Stimulated activated naive CD8-positive, alpha-beta T cell treated with anti-CD3 and anti-CD28 coated beads, Interleukin-15, amount 100 ng/mL, for 72 hours (primary cell): ENCODE data around the gene KCNJ1.

Source experiments
- ATAC-seq: fragments of 150-1000 bp; cut with Tn5 transposase; 2 replicates; pipeline ENCODE4 v1.10.0; 2021; ENCODE audit warnings: mild to moderate bottlenecking, moderate library complexity
- DNase-seq, 2 donors: peaks; one replicate each; pipeline ENCODE4 v3.0.0; 2021 to 2022
- H3K27ac Mint-ChIP-seq, 2 donors: one replicate each; pipeline ENCODE4 v1.8.0; 2022; ENCODE audit warnings: mild to moderate bottlenecking in 2 of 2, mixed read lengths in 2 of 2, moderate library complexity in 2 of 2
- H3K27me3 Mint-ChIP-seq: one replicate; pipeline ENCODE4 v1.8.0; 2022; ENCODE audit warnings: mixed read lengths
- H3K4me1 Mint-ChIP-seq: one replicate; pipeline ENCODE4 v1.8.0; 2022; ENCODE audit warnings: mild to moderate bottlenecking, mixed read lengths
- H3K4me3 Mint-ChIP-seq, 2 donors: one replicate each; pipeline ENCODE4 v1.8.0; 2022; ENCODE audit warnings: mild to moderate bottlenecking in 2 of 2, mixed read lengths in 2 of 2, moderate library complexity in 1 of 2
- H3K9me3 Mint-ChIP-seq, 2 donors: one replicate each; pipeline ENCODE4 v1.8.0; 2022; ENCODE audit warnings: mixed read lengths in 2 of 2

The KCNJ1 gene

GRCh38 chr11:128806506-128807261 lies 60.4 kb downstream of the KCNJ1 start:
- Mint-ChIP-seq H3K4me1 (peaks cover 67% of the 10 kb centered on the region), H3K27me3 (no peaks in the 10 kb centered on the region), H3K9me3 (no peaks in the 10 kb centered on the region), H3K4me3 (no peak overlapping the region), H3K27ac (no peak overlapping the region)
- ATAC-seq (no peak), DNase-seq (no peak)

- H3K27me3 Mint-ChIP-seq, result no peaks in the 10 kb centered on the region
Observed at GRCh38 chr11:128804481-128804880, 62.6 kb downstream of the KCNJ1 start.

GRCh38 chr11:128803449-128804245 lies 63.4 kb downstream of the KCNJ1 start:
- Mint-ChIP-seq H3K4me3 (no peak overlapping the region), H3K27ac (peak overlapping the region; percentile 12 to 72)

More at GRCh38 chr11:128804481-128804880, 62.6 kb downstream of the KCNJ1 start:
- Mint-ChIP-seq H3K4me3 (no peak overlapping the region), H3K9me3 (no peaks in the 10 kb centered on the region), H3K4me1 (peaks cover 49% of the 10 kb centered on the region), H3K27ac (no peak overlapping the region)
- no peak for ATAC-seq
- no peak for DNase-seq

GRCh38 chr11:128803011-128803410 lies 64.1 kb downstream of the KCNJ1 start:
- no peak overlapping the region for H3K4me3 Mint-ChIP-seq

More at GRCh38 chr11:128803449-128804245, 63.4 kb downstream of the KCNJ1 start:
- no peaks in the 10 kb centered on the region for H3K9me3 Mint-ChIP-seq
- DNase-seq (no peak), ATAC-seq (no peak)
- no peaks in the 10 kb centered on the region for H3K27me3 Mint-ChIP-seq
- H3K4me1 Mint-ChIP-seq, result peaks cover 41% of the 10 kb centered on the region

GRCh38 chr11:128802358-128802981 lies 64.6 kb downstream of the KCNJ1 start:
- Mint-ChIP-seq H3K9me3 (no peaks in the 10 kb centered on the region), H3K4me3 (no peak overlapping the region)
- ATAC-seq, result no peak

More at GRCh38 chr11:128803011-128803410, 64.1 kb downstream of the KCNJ1 start:
- Mint-ChIP-seq H3K27me3 (no peaks in the 10 kb centered on the region), H3K9me3 (no peaks in the 10 kb centered on the region), H3K4me1 (peaks cover 40% of the 10 kb centered on the region), H3K27ac (peak overlapping the region in 1 of 2 donors; percentile 1)
- ATAC-seq (no peak), DNase-seq (no peak)

GRCh38 chr11:128800871-128801417 lies 66.2 kb downstream of the KCNJ1 start:
- no peaks in the 10 kb centered on the region for H3K27me3 Mint-ChIP-seq
- no peak for ATAC-seq
- H3K4me3 Mint-ChIP-seq, result no peak overlapping the region
- H3K27ac Mint-ChIP-seq, result peak overlapping the region; percentile 42 to 75
- no peaks in the 10 kb centered on the region for H3K9me3 Mint-ChIP-seq
- peaks cover 28% of the 10 kb centered on the region for H3K4me1 Mint-ChIP-seq
- no peak for DNase-seq

More at GRCh38 chr11:128802358-128802981, 64.6 kb downstream of the KCNJ1 start:
- peaks cover 35% of the 10 kb centered on the region for H3K4me1 Mint-ChIP-seq
- H3K27me3 Mint-ChIP-seq, result no peaks in the 10 kb centered on the region
- H3K27ac Mint-ChIP-seq, result no peak overlapping the region
- DNase-seq, result no peak

- ATAC-seq (peak; percentile 57), DNase-seq (no peak)
- Mint-ChIP-seq H3K9me3 (no peaks in the 10 kb centered on the region), H3K4me1 (peaks cover 11% of the 10 kb centered on the region), H3K4me3 (no peak overlapping the region), H3K27me3 (no peaks in the 10 kb centered on the region), H3K27ac (no peak overlapping the region)
Observed at GRCh38 chr11:128796270-128796669, 70.8 kb downstream of the KCNJ1 start.

- Mint-ChIP-seq H3K9me3 (no peaks in the 10 kb centered on the region), H3K4me3 (no peak overlapping the region), H3K27me3 (no peaks in the 10 kb centered on the region), H3K4me1 (peaks cover 10% of the 10 kb centered on the region), H3K27ac (no peak overlapping the region)
- no peak for ATAC-seq
- no peak for DNase-seq
Observed at GRCh38 chr11:128790196-128790595, 76.9 kb downstream of the KCNJ1 start.

- no peaks in the 10 kb centered on the region for H3K27me3 Mint-ChIP-seq
- ATAC-seq, result no peak
- peaks cover 13% of the 10 kb centered on the region for H3K4me1 Mint-ChIP-seq
- H3K27ac Mint-ChIP-seq, result no peak overlapping the region
- no peak overlapping the region for H3K4me3 Mint-ChIP-seq
- no peak for DNase-seq
- no peaks in the 10 kb centered on the region for H3K9me3 Mint-ChIP-seq
Observed at GRCh38 chr11:128789497-128790150, 77.5 kb downstream of the KCNJ1 start.
